A673 (cell line): ENCODE measurements around the gene UBL4B. TPM values are rescaled to one million over a fixed set of nuclear protein-coding genes. Genes with fewer than 3 reads are reported as not detected.

ENCODE experiments used
- BruUV-seq: library from RNA; stranded (reverse); fragments of 400-500 nt; replicated peaks from 2 replicates; lab custom pipeline; 2021; lab: Mats Ljungman, UMichigan
- CTCF ChIA-PET: fragments of 300-600 bp; sonication (Branson Sonifier 250); formaldehyde crosslinking; loops from one replicate; lab custom pipeline; 2022; ENCODE audit warnings: antibody characterized with exemption; lab: Charles Lee
- POLR2A ChIA-PET: fragments of 300-600 bp; sonication (Branson Sonifier 250); formaldehyde crosslinking; loops from one replicate; lab custom pipeline; 2022; ENCODE audit warnings: antibody characterized with exemption; ENCODE audit not compliant: low non-redundant PET; lab: Charles Lee
- DNase-seq: peaks from one replicate; pipeline ENCODE4 v3.0.0-alpha.2; 2015; ENCODE audit warnings: low spot score
- H3K27ac ChIP-seq: fragments of 200-600 bp; sonication (generic); 2 replicates; pipeline ENCODE4 v1.5.1; 2016; ENCODE audit warnings: mixed run types, low read depth, mild to moderate bottlenecking, mixed read lengths, antibody characterized with exemption, low read length; ENCODE audit not compliant: poor library complexity, severe bottlenecking
- H3K27me3 ChIP-seq: fragments of 200-600 bp; sonication (generic); replicated peaks from 2 replicates; pipeline ENCODE4 v1.6.1; 2017; ENCODE audit warnings: mixed run types, low read depth, mild to moderate bottlenecking, mixed read lengths, antibody characterized with exemption, low read length; ENCODE audit not compliant: insufficient read depth, poor library complexity
- H3K36me3 ChIP-seq: fragments of 200-600 bp; sonication (generic); 2 replicates; pipeline ENCODE4 v1.6.1; 2016; ENCODE audit warnings: mixed run types, mild to moderate bottlenecking, mixed read lengths, antibody characterized with exemption, low read length; ENCODE audit not compliant: insufficient read depth, poor library complexity, severe bottlenecking
- H3K4me1 ChIP-seq: fragments of 200-600 bp; sonication (generic); 2 replicates; pipeline ENCODE4 v1.6.1; 2017; ENCODE audit warnings: mixed run types, mild to moderate bottlenecking, mixed read lengths, antibody characterized with exemption, low read length; ENCODE audit not compliant: insufficient read depth, poor library complexity, severe bottlenecking
- H3K4me3 ChIP-seq: fragments of 200-600 bp; sonication (generic); 2 replicates; pipeline ENCODE4 v1.5.1; 2016; ENCODE audit warnings: low read depth, mixed run types, mild to moderate bottlenecking, mixed read lengths, low read length; ENCODE audit not compliant: poor library complexity, severe bottlenecking
- H3K9me3 ChIP-seq: fragments of 200-600 bp; sonication (generic); 2 replicates; pipeline ENCODE4 v1.6.1; 2016; ENCODE audit warnings: mixed run types, low read depth, mild to moderate bottlenecking, mixed read lengths, antibody characterized with exemption, low read length; ENCODE audit not compliant: poor library complexity, severe bottlenecking
- CTCF ChIP-seq: fragments of 300-800, 200-600 bp; sonication (generic); conservative IDR thresholded peaks from 2 replicates; pipeline ENCODE4 v1.5.1; 2017; ENCODE audit warnings: low read depth, mild to moderate bottlenecking, antibody characterized with exemption, low read length, moderate library complexity, mixed read lengths
- EZH2 ChIP-seq: fragments of 200-600 bp; sonication (generic); IDR thresholded peaks from 2 replicates; pipeline ENCODE4 v1.6.1; 2017; ENCODE audit warnings: borderline replicate concordance, low read depth, mild to moderate bottlenecking, mixed read lengths, antibody characterized with exemption, low read length; ENCODE audit not compliant: poor library complexity, severe bottlenecking
- intact Hi-C: fragments of 100-400 bp; cut with micrococcal nuclease; formaldehyde crosslinking; loops from one replicate; pipeline ENCODE4 v1.10.0; 2022; ENCODE audit not compliant: unreplicated experiment
- total RNA-seq: library from RNA; stranded (reverse); gene quantifications from 2 replicates; pipeline ENCODE4 v1.2.3, GENCODE V29; 2021

Gene UBL4B
- total RNA-seq, 1 experiment from 2014 or later, result not detected

- no peaks in the 10 kb centered on the region for H3K9me3 ChIP-seq
- H3K4me1 ChIP-seq, result no peaks in the 10 kb centered on the region
- no TSS peak for BruUV-seq
- POLR2A ChIA-PET, result no interaction called here
- TF ChIP-seq EZH2 (no peak), CTCF (no peak)
- CTCF ChIA-PET, result no interaction called here
- intact Hi-C loops, result no loop called here
- no peak overlapping the region for H3K4me3 ChIP-seq
- DNase-seq, result no peak
- H3K27me3 ChIP-seq, result peaks cover 83% of the 10 kb centered on the region
- no peaks in the 10 kb centered on the region for H3K36me3 ChIP-seq
- no peak overlapping the region for H3K27ac ChIP-seq
Observed at GRCh38 chr1:110135246-110135645, 23.0 kb downstream of the UBL4B start.

- CTCF ChIA-PET, result no interaction called here
- Histone ChIP-seq H3K27ac (no peak overlapping the region), H3K27me3 (peaks cover 83% of the 10 kb centered on the region)
Observed at GRCh38 chr1:110135666-110136065, 23.4 kb downstream of the UBL4B start.

GRCh38 chr1:110136911-110137310 is 24.7 kb downstream of the UBL4B start:
- Histone ChIP-seq H3K36me3 (no peaks in the 10 kb centered on the region), H3K27ac (no peak overlapping the region), H3K9me3 (no peaks in the 10 kb centered on the region), H3K4me1 (no peaks in the 10 kb centered on the region), H3K4me3 (no peak overlapping the region), H3K27me3 (peaks cover 83% of the 10 kb centered on the region)
- POLR2A ChIA-PET, result no interaction called here
- TF ChIP-seq CTCF (no peak), EZH2 (no peak)
- CTCF ChIA-PET, result no interaction called here
- BruUV-seq, result no TSS peak
- no peak for DNase-seq
- intact Hi-C loops, result no loop called here

More at GRCh38 chr1:110135666-110136065, 23.4 kb downstream of the UBL4B start:
- Histone ChIP-seq H3K36me3 (no peaks in the 10 kb centered on the region), H3K9me3 (no peaks in the 10 kb centered on the region), H3K4me3 (no peak overlapping the region), H3K4me1 (no peaks in the 10 kb centered on the region)
- intact Hi-C loops, result no loop called here
- POLR2A ChIA-PET, result no interaction called here
- no peak for TF ChIP-seq CTCF
- TF ChIP-seq EZH2, result no peak
- no TSS peak for BruUV-seq
- DNase-seq, result no peak
